Hematopoietic multipotent progenitor cell treated with erythropoietin and hydrocortisone succinate and interleukin-3 and kit ligand, for 6 days (in vitro differentiated cells): ENCODE results near the gene HELZ.
"Not testable (repeated sequence)": the region's sequence is repeated elsewhere in the genome, so short reads cannot be mapped to it uniquely, and the experiment has no call there.

ENCODE experiments used
- DNase-seq: peaks from one replicate; pipeline ENCODE4 v3.0.0-alpha.2; 2015

HELZ gene, protein sequence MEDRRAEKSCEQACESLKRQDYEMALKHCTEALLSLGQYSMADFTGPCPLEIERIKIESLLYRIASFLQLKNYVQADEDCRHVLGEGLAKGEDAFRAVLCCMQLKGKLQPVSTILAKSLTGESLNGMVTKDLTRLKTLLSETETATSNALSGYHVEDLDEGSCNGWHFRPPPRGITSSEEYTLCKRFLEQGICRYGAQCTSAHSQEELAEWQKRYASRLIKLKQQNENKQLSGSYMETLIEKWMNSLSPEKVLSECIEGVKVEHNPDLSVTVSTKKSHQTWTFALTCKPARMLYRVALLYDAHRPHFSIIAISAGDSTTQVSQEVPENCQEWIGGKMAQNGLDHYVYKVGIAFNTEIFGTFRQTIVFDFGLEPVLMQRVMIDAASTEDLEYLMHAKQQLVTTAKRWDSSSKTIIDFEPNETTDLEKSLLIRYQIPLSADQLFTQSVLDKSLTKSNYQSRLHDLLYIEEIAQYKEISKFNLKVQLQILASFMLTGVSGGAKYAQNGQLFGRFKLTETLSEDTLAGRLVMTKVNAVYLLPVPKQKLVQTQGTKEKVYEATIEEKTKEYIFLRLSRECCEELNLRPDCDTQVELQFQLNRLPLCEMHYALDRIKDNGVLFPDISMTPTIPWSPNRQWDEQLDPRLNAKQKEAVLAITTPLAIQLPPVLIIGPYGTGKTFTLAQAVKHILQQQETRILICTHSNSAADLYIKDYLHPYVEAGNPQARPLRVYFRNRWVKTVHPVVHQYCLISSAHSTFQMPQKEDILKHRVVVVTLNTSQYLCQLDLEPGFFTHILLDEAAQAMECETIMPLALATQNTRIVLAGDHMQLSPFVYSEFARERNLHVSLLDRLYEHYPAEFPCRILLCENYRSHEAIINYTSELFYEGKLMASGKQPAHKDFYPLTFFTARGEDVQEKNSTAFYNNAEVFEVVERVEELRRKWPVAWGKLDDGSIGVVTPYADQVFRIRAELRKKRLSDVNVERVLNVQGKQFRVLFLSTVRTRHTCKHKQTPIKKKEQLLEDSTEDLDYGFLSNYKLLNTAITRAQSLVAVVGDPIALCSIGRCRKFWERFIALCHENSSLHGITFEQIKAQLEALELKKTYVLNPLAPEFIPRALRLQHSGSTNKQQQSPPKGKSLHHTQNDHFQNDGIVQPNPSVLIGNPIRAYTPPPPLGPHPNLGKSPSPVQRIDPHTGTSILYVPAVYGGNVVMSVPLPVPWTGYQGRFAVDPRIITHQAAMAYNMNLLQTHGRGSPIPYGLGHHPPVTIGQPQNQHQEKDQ (N-terminal part only)

DNA sequence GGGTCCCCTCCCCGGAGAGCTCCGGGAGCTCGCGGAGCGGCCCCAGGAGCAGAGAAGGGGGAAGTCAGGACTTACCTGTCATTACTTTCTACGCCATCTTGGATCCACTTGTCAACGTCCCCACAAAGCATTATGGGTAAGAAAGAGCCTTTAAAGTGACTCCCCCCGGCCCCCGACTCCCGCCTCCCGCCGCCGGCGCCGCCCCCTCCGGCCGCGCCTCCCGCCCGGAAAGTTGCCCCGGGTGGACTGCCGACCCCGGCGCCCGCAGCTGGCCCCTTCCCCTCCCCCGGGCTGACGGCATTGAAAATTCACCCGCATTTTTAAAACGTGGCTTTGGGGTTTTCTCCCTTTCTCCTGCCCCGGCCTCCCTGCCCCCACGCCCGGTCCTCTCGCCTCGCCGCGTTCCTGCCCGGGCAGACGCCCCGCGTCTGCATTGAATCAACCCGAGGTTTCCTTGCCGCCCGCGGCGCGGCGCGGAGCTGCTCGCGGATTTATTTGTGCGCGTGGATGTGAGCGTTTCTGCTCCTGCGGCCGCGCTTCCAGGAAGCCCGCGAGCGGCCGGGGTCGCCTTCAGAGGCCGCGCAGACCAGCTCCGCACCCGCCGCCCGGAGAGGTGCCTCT, at the start of gene HELZ:
Gene HELZ, minus strand, starts transcription at position 124 of the 621 bp plus-strand sequence. CDS start 26,392 bp downstream, outside the sequence.
- DNase-seq, result peak; percentile 96

DNA sequence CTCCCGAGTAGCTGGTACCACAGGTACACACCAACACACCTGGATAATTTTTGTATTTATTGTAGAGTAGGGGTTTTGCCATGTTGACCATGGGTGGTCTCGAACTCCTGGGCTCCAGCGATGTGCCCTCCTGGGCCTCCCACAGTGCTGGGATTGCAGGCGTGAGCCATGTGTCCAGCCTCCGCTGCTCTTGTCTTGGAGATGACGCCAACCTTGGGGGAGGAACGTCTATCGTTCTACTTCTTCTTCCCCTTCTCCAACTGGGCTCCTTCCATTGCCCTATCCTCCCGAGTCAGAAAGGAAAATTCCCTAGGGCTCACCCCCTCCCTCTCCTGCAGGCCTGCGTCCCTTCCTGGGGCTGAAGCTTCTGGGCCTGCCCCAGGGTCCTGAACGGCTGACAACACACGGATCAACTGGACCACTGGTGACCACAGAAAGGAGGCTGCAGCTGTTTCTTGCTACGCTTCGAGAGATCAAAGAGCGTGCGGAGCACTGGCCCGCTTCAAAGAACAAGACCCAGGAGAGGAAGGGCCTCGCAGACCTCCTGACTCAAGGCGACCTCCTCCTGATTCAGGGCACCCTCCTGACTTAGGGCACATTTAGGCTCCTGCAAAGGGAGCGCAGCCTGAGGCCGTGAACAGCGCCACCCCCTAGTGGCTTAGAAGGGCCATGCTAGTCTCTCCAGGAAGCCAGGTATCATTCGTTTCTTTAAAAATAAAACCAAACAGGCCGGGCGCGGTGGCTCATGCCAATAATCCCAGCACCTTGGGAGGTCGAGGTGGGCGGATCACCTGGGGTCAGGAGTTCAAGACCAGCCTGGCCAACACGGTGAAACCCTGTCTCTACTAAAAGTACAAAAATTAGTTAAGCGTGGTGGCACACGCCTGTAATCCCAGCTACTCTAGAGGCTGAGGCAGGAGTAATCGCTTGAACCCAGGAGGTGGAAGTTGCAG, 48.5 kb upstream of the HELZ start:
- peak; percentile 86 for DNase-seq

DNA sequence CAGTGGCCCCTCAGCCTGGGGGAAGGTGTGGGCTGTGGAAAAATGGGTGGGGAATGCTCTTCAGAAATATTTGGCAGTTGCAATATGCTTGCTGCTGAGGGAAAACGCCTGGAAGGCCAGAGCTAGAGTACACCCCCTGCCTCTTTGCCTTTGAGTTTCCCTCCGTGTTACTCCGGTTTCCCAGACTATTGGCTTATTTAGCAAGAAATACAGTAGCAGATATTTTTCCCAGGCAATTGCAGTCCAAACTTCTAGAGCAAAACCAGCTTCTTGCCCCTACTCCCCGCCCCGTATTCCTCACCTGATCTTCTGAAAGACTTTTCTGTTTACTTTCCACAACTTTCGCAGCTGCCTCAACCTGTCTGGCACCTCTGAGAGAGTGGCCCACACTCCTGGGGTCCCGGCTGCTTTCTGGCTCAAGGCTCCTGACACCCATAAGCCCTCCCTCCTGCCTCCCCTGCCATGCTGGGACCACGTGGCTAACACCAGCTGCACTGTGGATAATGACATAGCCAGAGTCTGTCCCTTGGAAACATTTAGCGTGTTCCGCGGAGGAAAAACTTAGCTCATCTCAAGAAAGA, 45.8 kb upstream of the HELZ start:
- DNase-seq, result no peak

DNA sequence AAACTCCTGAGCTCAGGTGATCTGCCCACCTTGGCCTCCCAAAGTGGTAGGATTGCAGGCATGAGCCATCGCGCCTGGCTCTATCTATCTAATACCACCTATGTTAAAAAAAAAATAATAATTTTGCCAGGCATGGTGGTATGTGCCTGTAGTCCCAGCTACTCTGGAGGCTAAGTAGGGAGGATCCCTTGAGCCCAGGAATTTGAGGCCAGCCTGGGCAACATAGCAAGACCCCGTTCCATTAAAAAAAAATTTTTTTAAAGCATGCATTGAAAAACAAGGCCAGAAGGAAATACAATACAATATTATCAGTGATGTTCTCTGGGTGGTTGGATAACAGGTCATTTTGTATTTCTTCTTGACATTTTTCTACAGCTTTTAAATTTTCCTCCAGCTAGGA, 45.2 kb upstream of the HELZ start:
- no peak for DNase-seq

DNA sequence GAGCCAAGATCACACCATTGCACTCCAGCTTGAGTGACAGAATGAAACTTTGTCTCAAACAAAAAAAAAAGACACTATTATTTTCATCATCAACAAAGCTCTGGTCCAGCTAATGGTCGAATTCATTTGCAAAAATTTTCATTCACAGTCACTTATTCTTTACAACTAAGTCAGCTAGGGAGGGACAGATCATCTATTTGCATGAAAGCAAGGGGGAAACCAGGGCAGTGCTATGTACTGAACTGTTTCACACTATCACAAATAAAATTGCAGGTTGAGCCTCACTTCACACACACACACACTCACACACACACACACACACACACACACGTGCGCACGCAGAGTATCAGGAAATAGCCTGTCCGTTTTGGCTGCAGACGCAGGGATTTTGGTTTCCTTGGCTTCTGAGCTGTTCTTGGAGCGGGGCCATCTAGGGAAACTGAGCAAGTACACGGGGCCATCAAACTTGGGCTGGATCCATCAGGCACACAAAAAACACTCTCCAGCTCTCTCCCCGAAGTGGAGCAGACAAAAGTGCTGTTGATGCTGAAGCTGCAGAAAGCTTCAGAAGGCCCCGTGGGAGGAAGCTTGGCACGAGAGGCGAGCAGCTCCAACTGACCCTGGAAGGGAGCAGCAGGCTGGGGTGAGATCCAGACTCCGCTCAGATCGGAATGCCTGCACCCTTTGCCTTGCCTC, 44.3 kb upstream of the HELZ start:
- no peak for DNase-seq

DNA sequence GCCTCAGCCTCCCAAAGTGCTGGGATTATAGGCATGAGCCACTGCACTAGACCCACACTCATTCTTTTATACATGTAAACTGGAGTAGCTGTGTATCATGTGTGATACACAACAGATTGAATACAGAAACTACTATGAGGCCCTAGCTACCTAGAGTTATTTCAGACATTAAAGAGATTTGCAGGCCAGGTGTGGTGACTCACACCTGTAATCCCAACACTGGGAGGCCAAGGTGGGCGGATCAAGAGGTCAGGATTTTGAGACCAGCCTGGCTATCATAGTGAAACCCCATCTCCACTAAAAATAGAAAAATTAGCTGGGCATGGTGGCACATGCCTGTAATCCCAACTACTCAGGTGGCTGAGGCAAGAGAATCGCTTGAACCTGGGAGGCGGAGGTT, 41.8 kb upstream of the HELZ start:
- DNase-seq, result not testable (repeated sequence)

DNA sequence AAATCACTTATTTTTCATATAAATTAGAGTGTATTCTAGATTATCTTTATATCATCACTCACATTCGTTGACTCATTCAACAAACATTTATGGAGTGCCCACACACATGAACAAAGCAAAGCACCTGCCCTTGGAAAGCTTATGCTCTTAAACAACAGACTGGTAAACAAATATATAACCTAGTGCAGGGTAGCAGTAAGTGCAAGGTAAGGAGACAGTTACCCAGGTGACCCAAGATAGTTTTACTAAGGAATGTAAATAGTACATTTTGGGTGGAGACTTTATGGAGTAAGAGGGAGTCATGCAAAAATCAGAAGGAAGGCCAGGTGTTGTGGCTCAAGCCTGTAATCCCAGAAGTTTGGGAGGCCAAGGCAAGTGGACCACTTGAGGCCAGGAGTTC, 40.4 kb upstream of the HELZ start:
- no peak for DNase-seq

DNA sequence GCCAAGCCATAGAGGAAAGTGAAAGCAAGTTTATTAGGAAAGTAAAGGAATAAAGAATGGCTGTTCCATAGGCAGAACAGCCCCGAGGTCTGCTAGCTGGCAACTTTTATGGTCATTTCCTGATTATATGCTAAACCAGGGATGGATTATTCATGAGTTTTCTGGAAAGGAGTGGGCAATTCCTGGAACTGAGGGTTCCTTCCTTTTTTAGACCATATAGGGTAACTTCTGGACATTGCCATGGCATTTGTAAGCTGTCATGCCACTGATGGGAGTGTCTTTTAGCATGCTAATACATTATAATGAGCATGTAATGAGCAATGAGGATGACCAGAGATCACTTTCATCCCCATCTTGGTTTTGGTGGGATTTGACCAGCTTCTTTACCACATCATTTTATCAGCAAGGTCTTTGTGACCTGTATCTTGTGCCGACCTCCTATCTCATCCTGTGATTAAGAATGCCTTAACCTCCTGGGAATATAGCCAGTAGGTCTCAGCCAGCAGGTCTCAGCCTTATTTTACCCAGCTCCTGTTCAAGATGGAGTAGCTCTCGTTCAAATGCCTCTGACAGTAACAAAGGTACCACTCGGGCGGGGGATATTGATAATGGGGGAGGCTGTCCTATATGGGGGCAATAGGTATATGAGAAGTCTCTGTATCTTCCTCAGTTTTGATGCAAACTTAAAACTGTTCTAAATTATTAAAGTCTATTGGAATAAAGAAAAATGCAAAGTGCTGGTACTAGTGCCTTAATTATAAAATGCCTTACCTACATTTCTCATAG, 38.9 kb upstream of the HELZ start:
- DNase-seq, result no peak

DNA sequence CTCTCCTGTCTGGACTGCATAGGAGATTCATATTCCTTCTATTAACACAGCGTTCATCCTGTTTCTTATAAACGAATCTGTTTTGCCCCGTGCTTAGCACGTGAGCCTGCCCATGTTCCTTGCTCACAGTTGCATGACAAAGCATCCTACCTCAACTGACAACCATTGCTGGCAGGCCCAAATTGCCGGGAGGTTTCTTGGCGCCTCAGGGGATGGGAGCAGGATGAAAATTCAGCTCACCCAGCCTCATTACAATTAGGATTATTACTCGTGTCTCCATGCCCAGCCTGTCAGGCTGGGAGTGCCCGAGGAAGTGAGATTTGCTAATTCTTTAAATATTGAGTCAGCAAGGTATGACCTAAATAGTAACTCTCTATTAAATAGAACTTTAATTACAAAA, 36.7 kb upstream of the HELZ start:
- DNase-seq, result no peak

DNA sequence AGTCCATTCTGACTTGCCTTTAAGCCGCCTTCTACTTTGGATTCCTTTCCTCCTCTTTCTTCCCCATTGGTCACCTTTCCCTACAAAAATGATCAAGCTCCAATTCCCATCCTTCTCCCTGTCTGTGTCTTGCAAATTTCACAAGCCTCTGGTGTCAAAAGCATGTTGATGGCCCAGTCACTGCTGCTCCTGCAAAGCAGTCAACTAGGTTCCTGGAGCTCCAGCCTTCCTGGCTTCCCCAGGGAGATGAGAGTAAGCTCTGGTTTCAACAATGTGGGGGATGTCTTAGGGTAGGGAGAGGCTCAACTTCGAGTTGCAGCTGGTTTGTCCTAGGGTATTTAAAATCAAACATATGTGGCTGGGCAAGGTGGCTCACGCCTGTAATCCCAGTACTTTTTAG, 36.1 kb upstream of the HELZ start:
- no peak for DNase-seq

DNA sequence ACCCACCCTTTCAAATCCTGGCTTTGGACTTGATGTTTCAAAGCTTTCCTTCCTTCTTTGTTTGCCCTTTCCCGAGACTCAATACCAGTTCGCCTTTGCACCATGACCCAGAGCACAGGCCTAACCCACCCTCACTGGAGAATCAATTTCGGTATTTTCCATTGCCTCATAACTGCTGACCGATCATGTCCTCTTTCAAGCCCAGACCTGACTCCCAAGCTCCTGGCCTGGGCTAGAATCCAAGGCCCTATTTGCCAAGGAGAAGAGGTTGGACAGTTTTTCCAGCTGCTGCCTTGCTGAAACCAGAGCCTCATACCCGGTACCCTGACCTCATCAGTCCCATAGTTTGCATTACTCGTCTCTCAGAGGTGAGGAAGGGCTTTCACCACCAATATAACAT, 35.3 kb upstream of the HELZ start:
- no peak for DNase-seq

DNA sequence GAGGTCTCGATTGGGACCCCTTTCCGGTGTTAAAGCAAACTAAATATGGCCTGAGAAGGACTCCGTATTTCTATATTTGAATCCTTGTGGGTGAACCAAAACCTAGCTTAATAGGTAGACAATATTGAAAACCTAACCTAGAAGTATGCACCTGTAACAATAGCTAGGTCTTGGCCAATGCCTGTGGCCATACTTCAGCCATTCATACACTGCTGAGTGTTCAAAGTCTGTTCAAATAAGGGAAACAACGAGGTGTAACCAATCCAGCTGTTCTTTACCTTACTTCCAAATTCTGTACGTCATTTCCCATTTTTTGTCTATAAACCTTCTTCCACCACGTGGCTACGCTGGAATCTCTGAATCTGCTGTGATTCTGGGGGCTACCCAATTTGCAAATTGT, 34.1 kb upstream of the HELZ start:
- no peak for DNase-seq

DNA sequence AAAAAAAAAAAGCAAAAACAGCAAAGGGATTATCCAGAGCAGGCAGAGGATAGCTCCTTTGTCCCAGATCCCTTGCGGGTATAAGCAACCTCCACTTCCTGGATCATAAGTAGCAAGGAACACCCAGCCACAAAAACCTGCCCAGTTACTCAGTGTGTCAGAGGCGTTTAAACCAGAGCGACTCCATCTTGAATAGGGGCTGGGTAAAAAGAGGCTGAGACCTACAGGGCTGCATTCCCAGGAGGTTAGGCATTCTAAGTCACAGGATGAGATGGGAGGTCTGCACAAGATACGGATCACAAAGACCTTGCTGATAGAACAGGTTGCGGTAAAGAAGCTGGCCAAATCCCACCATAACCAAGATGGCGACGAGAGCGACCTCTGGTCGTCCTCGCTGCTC, 33.4 kb upstream of the HELZ start:
- no peak for DNase-seq

DNA sequence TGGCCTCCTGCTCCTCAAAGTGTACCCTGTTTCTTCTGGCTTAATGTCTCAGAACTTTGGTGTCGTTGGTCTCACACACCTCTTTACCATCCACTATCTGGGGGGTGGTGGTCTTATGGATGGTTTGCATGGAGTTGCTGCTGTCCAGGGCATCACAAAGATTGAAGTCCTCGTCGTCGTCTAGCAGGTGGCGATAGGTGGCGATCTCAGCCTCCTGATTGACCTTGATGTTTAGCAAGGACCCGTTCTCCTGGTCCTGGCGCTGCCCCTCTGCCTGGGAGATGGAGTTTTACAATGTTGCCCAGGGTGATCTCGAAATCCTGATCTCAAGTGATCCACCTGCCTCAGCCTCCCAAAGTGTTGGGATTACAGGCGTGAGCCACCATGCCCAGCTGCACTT, 31.1 kb upstream of the HELZ start:
- no peak for DNase-seq

DNA sequence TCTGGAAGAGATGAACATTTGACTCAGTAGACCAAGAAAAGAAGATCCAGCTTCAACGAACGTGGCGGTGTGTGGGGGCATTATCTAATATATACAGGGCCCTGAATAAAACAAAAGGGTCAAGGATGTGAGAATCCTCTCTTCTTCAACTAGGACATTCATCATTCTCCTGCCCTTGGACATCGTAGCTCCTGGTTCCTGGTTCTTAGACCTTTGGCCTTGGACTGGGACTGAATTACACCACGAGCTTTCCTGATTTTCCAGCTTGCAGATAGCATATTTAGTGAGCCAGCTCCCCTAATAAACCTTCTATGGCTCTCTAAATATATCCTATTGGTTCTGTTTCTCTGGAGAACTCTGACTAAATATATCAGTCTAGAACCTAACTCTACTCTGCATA, 29.5 kb upstream of the HELZ start:
- DNase-seq, result no peak

DNA sequence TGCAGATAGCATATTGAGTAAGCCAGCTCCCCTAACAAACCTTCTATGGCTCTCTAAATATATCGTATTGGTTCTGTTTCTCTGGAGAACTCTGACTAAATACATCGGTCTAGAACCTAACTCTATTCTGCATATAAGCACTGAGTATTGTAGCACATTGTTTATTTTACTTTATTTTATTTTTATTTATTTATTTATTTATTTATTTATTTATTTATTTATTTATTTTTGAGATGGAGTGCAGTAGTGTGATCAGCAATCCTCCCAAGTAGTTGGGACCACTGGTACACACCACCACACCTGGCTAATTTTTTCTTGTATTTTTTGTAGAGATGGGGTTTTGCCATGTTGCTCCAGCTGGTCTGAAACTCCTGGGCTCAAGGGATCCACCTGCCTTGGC, 28.9 kb upstream of the HELZ start:
- DNase-seq, result no peak

DNA sequence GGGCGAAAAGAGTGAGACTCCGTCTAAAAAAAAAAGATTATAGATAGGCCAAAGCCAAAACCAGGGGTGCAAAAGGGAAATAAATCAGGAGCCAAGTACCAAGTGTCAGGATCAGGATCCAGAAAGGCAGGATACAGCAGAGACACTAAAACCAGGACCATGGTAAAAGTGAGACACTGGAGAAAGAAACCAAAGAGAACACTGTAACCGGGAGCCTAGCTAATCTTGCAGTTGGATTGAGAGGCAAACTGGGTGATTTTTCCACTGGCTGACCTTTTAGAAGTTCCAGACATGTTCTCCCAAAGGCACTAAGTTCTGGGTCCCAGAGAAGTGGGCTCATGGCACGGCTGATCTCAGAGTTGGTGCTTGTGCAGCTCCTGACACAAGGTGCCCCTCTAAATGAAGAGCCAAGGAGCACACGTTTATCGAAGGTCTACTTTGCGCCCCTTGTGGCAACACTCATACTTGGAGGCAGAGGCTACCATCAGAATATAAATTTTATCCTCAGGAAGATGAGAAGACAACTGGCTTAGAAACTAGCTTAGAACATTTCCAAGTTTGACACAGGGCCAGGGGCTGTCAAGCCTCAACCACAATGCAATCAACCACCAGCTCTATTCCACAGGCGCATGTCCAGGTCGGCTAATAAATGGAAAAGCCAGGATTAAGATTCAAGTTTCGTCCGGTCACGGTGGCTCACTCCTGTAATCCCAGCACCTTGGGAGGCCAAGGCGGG, 27.5 kb upstream of the HELZ start:
- peak; percentile 63 for DNase-seq

DNA sequence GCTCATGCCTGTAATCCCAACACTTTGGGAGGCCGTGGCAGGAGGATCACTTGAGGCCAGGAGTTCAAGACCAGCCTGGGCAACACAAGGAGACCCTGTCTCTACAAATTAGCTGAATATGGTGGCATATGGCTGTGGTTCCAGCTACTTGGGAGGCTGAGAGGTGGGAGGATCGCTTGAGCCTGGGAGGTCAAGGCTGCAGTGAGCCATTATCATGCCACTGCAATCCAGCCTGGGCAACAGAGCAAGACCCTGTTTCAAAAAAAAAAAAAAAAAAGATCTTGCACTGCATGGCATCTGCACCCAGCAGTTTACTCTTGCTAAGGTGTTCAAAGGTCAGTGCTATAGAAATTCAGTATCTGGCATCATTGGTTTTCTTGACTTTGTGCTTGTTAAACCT, 26.2 kb upstream of the HELZ start:
- DNase-seq, result not testable (repeated sequence)

DNA sequence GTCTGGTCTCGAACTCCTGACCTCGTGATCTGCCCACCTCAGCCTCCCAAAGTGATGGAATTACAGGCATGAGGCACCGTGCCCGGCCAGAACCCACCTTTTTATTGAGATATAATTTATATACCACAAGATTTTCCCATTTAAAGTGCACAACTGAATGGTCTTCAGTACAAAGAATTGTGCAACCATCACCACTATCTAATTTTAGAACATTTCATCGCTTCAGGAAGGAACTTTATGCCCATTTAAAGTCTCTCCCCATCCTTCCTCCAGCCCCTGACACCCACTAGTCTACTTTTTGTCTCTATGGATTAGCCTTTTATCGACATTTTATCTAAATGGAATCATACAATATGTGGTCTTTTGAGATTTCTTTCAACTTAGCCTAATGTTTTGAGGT, 25.4 kb upstream of the HELZ start:
- no peak for DNase-seq
